Right lobe of liver (tissue), 4 donors: Measurements from ENCODE around the gene MSS51.

Experiments
- CTCF ChIP-seq, 4 donors: fragments of 200-600 bp in 3 of 4; fragments of 450-650 bp in 1 of 4; IDR thresholded peaks; one replicate each; pipeline versions ENCODE4 v1.5.1 to v1.8.0; 2016 to 2022; ENCODE audit warnings: antibody characterized with exemption in 4 of 4, mild to moderate bottlenecking in 2 of 4
- POLR2A ChIP-seq: fragments of 450-650 bp; IDR thresholded peaks from one replicate; pipeline ENCODE4 v1.6.1; 2017; ENCODE audit warnings: antibody characterized with exemption, mild to moderate bottlenecking
- donor health status: DM: no; HTN: no; CAD: no.
- donor health status: DM: no; HTN: no; CAD: no.
- donor health status: DM: no; HTN: yes; CAD: no.

DNA sequence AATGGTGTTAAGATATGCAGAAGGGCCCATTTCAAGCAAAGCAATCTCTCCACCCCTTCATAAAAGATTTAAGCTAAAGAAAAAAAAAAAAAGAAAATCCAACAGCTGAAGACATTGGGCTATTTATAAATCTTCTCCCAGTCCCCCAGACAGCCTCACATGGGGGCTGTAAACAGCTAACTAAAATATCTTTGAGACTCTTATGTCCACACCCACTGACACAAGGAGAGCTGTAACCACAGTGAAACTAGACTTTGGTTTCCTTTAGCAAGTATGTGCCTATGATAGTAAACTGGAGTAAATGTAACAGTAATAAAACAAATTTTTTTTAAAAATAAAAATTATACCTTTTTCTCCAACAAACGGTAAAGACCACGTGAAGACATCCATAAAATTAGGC, 33.8 kb upstream of the MSS51 start:
- TF ChIP-seq CTCF (IDR thresholded peaks at IDR 0.05) (no peak), POLR2A (no peak)
